ENCODE measurements around the gene FAM184B.

FAM184B gene

DNA sequence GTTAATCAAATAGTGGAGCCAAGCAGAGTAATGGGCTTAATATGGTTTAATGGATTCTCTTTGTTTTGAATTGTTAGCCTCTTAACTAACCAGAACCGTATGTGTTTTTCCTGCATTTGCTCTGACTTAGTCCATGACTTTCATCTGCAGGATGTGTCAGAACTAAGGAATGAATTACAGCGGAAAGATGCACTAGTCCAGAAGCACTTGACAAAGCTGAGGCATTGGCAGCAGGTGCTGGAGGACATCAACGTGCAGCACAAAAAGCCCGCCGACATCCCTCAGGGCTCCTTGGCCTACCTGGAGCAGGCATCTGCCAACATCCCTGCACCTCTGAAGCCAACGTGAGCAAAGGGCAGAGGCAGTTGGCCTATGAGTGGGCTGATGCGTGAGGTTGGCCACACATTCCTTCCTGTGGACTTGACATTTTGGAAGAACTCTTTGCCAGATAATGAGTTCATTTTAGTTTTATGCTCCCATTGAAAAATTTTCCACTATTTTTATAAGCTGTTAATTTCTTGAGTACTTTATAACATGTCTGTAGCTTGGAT is 157.9 kb downstream of the FAM184B start:
- DNase-seq, result no peak

DNA sequence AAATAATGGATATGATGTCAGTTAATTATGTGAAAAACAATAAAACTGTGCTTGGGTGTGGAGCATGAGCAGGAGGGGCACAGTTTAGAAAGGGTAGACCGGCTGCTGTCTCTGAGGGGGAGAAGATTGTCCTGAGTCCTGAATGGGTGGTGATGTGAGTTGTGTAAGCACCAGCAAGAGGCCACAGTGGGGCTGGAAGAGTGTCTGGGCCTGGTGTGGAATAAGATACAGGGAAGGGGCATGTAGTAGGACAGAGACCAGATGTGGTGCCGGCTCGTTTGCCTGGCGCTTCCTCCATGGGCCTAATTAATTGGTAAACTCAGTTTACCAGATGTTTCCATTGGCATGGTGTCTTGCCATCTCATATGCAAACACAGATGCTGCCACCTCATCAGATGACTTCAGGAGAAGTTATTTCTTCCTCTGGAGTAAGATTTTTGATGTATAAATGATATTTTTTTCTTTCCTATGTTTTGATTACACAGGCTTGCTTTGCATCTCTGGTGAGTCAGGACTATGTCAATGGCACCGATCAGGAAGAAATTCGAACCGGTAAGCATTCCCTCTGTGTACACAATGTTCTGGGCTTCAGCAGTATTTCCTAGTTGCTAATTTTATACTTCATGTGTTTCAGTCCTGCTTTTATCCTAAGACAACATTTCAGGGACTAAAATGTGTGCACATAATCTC is 161.9 kb downstream of the FAM184B start:
- DNase-seq, result no peak

DNA sequence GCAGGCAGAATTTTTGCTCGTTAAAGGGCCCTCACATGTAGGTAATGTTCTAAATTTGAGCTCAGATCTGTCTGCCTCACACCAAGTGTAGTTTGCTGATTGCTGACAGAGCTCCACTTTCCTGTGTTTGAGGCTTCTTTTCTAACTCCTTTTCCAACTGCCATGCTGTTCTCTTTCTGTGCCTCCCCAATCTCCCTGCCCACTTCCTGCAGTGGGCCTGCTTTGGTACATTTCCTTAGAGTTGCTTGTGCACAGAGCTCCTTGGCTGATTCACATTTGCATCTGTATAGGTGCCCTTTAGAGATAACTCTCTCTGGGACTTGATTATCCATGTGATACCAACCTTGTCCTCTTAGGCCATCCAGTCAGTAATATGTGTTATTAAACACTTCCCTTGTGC is 162.5 kb downstream of the FAM184B start:
- no peak for DNase-seq

DNA sequence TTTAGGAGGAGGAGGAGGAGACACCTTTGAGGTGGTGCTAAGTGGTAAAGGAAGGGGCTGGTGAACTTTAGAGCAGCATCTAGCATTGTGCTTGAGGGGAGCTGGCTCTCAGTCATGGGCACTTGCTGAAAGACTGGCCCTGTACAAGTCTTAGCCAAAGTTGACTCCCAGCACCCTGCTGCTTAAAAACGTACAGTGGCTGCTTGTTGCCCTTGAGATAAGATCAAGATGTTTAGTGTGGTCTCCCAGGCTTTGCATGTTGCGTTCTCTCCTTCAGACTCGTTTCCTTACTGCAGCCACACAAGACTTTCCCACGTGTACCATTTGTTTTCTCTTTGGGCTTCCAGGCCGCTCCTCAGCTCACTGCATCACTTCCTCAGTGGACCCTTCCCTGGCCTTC is 165.1 kb downstream of the FAM184B start:
- DNase-seq, result no peak

DNA sequence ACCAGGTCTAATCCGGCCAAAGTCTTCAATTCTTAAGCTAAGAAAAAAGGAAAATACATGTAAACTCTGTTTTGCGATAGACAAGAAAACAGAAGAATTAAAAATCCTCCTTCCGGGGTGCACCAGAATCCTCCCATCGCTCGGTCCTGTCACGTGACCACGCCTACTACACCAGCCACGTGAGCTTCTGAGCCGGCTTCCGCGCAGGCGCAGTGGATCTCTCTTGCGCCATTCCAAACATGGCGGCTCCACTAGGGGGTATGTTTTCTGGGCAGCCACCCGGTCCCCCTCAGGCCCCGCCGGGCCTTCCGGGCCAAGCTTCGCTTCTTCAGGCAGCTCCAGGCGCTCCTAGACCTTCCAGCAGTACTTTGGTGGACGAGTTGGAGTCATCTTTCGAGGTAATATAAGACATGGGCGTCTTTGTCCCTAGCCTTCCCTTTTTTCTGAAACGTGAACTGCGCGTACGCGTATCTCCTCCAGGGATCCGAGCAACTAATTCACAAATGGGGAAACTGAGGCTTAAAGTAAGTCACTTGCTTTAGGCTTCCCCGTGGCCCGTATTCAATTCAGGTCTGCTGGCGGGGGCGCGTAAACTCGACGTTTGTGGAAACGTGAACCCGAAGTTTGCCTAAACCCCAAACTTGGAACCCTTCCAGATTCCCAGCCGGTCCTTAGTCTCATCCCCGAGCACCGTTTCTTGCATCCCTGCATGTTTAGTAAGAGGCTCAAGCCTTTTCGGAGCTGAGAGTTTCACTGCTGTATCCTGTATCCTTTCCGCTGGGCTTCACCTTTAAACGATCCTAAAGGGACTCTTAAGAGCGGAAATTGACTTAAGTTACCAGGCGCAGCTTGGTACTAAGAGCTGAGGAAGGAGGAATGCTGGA is 166.8 kb downstream of the FAM184B start, which contains the start of gene MED28:
TSS of gene MED28 (plus strand) at position 226 of the 884 bp plus-strand sequence. CDS start at position 240, 14 bp downstream.
- peak; percentile 79 for DNase-seq

DNA sequence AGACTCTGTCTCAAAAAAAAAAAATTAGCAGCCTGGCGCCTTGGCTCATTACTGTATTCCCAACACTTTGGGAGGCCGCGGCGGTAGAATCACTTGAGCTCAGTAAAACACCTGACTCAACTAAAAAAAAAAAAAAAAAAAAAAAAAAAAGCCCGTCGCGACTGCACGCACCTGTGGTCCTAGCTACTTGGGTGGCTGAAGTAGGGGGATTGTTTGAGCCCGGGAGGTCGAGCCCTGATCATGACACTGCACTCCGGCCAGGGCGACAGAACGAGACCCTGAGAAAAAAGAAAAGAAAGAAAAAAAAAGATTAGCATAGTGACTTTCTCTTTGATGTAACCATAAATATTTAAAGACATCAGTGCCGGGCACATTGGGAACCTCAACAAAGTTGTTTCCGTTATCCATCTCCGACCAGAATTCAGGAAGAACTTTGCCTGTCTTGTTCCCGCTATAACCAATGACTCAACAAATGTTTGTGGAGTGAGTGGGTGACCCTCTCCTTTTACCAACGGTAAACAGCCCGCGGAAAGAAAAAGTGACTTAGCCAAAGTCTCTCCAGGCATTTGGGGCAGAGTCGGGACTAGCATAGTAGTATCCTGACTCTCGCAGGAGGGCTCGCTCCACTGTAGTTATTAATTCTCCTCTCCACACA is 167.5 kb downstream of the FAM184B start:
- no peak for DNase-seq

DNA sequence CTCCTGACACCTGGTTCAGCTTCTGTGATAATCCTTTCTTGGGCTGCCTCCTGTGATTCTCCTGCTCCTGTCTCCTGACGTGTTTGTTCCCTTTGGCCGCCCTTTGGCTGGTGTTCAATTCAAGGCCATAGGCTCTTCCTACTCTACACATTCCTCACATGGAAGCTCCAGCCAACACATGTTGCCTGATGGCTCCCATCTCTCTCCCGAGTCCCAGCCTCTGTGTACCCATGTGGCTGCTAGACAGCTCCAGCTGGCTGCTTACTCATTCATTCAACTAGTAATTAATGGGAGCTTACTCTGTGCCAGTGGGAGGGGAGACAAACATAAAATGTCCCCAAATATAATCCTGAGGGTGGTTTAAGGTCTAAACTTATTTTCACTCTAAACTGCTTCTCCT is 176.2 kb downstream of the FAM184B start:
- no peak for DNase-seq

DNA sequence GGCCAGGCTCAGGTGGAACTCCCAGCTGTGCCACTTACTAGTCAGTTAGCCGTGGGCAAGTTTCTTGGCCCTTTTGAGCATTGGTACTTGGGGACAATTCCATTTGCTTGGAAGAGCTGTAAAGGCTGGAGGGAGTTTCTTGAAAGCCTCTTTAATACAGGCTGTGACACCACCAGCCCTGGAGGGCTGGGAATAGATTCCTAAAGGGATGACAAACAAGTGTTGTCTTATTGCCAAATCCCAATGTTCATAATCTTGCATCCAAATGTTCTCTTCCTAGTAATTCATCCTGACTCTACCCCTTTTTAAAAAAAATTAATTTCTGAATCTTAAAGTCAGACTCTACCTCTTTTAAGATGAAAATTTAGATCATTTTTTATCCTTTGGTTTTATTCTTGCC is 181.6 kb downstream of the FAM184B start:
- no peak for DNase-seq

DNA sequence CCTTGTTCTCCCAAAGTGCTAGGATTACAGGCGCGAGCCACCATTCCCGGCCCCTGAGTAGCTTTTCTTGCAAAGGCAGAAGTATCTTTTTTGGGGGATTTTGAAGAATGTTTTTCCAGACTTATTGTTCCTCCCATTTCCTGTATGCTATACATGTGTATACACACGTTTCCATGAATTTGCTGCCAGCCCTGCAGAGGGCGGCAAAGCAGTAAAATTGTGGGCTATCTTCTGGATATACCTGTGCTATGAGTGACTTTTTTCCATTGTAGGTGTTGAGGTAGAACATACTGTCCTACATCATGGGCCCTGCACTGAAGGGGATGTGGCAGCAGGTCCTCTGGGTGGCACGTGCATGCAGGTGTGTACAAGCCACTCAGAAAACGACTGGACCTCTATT is 183.9 kb downstream of the FAM184B start:
- DNase-seq, result no peak

DNA sequence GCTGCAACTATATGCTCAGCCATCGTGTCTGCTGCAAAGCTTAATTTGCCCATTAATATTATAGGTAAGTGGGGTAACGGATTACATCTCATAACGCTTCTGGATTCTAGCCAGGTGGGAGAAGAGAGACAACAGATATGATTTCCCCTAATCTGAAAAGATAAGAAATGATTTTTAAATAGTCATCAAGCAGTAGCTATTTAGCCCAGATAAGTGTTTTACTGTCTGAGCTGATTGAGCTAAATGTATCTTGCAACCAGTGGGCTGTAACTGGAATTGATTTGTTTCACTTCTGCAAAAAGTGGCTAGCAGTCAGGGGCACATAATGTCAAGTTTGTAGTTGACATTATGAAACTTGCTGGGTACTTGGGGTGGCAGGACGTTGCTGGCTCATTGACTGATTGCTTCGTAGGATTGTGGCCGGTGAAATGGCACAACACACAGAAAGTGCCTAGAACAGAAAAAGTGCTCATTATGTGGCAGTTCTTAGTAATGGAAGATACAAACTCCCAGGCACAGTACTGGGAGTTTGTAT is 185.9 kb downstream of the FAM184B start:
- DNase-seq, result no peak

DNA sequence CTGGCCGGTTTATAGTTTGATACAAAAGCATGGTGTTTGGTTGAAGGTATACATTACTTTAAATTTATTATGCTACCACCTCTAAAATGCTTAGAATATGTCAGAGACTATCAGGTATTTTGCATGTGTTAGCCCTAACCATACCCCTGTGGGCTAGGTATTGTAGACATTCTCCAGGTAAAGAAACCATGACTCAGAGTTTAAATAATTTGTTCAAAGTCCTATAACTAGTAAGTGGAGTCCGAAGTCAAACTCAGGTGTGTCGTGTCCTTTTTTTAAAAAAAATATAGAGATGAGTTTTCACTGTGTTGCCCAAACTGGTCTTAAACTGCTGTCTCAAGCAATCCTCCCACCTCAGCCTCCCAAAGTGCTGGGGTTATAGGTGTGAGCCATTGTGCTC is 192.1 kb downstream of the FAM184B start:
- no peak for DNase-seq

DNA sequence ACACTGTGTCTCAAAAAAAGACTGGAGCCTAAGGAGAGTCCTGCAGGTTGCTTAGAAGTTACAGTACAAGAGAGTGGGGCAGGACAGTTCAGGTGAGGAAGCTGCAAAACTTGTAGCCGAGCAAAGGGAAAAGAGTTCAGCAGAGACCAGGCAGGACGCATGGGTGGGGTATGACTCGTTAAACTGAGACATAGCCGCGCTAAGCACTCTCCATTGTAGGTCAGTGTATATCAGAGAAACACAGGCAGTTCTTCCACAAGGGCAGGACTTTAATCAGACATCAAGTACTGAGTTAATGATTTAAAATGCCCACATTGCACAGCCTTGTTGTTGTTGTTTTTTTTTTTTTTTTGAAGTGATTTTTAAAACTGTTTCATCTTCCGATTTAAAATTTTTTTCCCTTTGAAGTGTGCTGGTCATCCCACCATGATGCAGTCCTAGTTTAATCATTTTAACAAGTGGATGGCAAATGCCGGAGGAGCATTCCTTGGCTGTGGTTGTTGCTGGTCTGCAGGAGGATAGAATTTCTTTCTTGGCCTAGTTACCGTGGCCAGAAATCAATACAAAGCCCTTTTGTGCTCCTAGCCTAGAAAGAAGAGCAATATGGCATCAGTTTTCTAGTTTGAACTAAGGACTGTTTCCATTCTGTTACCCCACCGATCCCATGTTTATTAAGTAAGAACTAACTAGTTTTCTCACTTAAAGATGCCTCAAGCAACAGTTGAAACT is 194.2 kb downstream of the FAM184B start:
- DNase-seq, result no peak

DNA sequence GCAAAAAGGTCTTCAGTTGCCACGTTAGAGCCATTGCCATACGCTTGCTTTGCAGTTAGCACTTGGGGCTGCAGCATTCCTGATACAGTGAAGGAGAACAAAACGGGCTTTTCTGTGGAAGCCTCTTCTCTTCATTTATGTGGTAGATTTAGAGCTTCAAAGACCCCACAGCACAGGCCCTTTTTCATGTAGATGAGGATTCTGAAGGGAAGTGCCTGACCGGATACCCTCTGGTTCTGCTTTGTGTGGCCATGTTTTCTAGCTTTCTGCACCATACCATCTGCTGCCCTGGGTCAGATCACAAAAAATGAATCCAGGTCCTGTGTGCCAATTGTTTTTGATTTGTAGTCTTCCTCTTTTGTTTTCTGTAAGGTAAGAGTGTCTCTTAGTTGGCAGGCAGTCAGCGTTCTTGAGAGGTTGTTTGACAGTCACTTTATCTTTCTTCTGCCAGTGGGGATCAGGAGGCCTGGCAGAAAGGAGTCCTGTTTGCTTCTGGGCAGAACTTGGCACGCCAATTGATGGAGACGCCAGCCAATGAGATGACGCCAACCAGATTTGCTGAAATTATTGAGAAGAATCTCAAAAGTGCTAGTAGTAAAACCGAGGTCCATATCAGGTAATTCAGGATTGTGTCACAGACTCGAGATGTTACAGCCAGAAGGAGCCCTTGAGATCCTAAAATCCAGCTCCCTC is 196.8 kb downstream of the FAM184B start:
- no peak for DNase-seq

DNA sequence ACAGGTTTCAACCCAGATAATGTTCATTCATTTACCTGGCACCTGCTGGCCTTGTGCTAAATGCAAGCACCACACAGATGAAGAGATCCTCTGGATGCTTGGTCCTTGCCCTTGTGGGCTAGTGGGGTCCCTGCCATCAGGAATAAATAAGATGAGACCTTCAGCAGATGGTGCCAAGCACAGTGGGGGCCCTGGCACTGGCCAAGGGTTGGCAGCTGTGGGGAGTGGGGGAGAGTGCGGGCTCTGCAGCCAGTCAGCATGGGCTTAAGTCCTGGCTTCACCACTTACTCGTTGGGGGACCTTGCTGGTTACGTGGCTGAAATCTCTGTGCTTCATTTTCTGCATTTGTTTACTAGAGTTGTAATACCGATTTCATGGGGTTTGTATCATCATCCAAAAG is 197.5 kb downstream of the FAM184B start:
- DNase-seq, result no peak

DNA sequence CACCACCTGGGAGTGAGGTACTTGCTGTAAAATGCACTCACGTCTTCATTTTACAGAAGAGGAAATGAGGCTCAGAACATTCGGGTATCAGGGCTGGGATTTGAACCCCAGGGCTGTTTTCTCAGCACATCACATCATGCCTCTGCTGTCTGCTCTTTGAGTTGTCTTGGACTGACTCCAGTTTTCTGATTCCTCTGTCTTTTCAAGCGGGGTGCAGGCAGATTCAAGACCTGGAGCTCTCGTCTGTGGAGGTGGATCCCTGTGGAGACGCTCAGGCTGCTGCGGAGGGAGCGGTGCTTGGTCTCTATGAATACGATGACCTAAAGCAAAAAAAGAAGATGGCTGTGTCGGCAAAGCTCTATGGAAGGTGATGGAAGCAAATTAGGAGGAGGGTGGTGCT is 198.1 kb downstream of the FAM184B start:
- no peak for DNase-seq

DNA sequence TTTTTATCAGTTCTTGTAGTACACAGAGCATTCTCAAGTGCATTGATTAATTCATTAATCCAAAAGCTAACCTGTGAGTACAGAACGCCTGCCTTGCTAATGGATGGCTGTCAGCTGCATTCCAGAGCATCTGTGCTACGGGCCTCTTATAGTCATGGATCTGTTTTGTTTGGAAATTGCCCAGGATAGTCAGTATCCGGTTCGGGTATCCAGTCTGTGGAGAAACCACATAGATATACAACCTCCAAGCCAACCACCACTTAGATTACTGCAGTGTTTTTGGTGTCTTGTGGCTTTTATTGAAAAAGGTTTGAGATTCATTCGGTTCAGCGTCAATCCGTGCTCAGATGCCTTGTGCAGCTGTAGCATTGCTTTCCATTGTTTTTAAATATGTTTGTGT is 200.5 kb downstream of the FAM184B start:
- no peak for DNase-seq
